HEK293T (cell line): ENCODE results near the gene EFL1.

Experiments used
- ARNT ChIP-seq: fragments of 450-650 bp; IDR thresholded peaks from 2 replicates; pipeline ENCODE4 v1.6.1; 2017; ENCODE audit warnings: mild to moderate bottlenecking
- BHLHE40 ChIP-seq: fragments of 450-650 bp; IDR thresholded peaks from 2 replicates; pipeline ENCODE4 v1.6.1; 2016; ENCODE audit warnings: mild to moderate bottlenecking, moderate library complexity, borderline replicate concordance
- ELF4 ChIP-seq: fragments of 450-650 bp; IDR thresholded peaks from 2 replicates; pipeline ENCODE4 v1.6.1; 2017; ENCODE audit warnings: antibody characterized with exemption
- FOXA1 ChIP-seq: fragments of 450-650 bp; IDR thresholded peaks from 2 replicates; pipeline ENCODE4 v1.6.1; 2016; ENCODE audit warnings: mild to moderate bottlenecking
- FOXK2 ChIP-seq: fragments of 450-650 bp; IDR thresholded peaks from 2 replicates; pipeline ENCODE4 v1.6.1; 2016; ENCODE audit warnings: mild to moderate bottlenecking
- FOXM1 ChIP-seq: fragments of 450-650 bp; IDR thresholded peaks from 2 replicates; pipeline ENCODE4 v1.6.1; 2017; ENCODE audit warnings: mild to moderate bottlenecking, borderline replicate concordance
- L3MBTL2 ChIP-seq: fragments of 450-650 bp; conservative IDR thresholded peaks from 2 replicates; pipeline ENCODE4 v1.6.1; 2016; ENCODE audit warnings: mild to moderate bottlenecking
- LEF1 ChIP-seq: fragments of 450-650 bp; IDR thresholded peaks from 2 replicates; pipeline ENCODE4 v1.6.1; 2017; ENCODE audit warnings: mild to moderate bottlenecking, borderline replicate concordance
- SP1 ChIP-seq: fragments of 450-650 bp; IDR thresholded peaks from 2 replicates; pipeline ENCODE4 v1.6.1; 2017
- TARDBP ChIP-seq: fragments of 450-650 bp; IDR thresholded peaks from 2 replicates; pipeline ENCODE4 v1.6.1; 2016
- ZNF384 ChIP-seq: fragments of 450-650 bp; IDR thresholded peaks from 2 replicates; pipeline ENCODE4 v1.6.1; 2016

- TF ChIP-seq ELF4 (no peak), L3MBTL2 (no peak), FOXK2 (no peak), TARDBP (no peak), FOXA1 (no peak), SP1 (no peak), BHLHE40 (no peak), ARNT (no peak), FOXM1 (no peak), LEF1 (no peak), ZNF384 (no peak)
Observed at GRCh38 chr15:82292271-82292670, 29.7 kb upstream of the EFL1 start.
